Uterus (tissue), 4 donors: ENCODE results near the gene COL24A1. TPM values are rescaled to one million over a fixed set of nuclear protein-coding genes. Genes with fewer than 3 reads are reported as not detected.
"Not testable (repeated sequence)": the region's sequence is repeated elsewhere in the genome, so short reads cannot be mapped to it uniquely, and the experiment has no call there.

Source experiments
- DNase-seq, 2 donors: peaks; one replicate each; pipeline ENCODE4 v3.0.0-alpha.2; 2019 to 2020
- H3K27ac ChIP-seq, 2 donors: fragments of 200-600 bp; sonication (generic); 1 replicate in 1 of 2; 2 replicates in 1 of 2; pipeline ENCODE4 v1.5.1; 2016 to 2018
- H3K27me3 ChIP-seq, 2 donors: fragments of 200-600 bp; sonication (generic); one replicate each; pipeline ENCODE4 v1.5.1; 2018 to 2019; ENCODE audit warnings: control low read depth in 1 of 2
- H3K36me3 ChIP-seq, 2 donors: fragments of 200-600 bp; sonication (generic); one replicate each; pipeline ENCODE4 v1.5.1; 2019; ENCODE audit warnings: control low read depth in 1 of 2
- H3K4me1 ChIP-seq, 2 donors: fragments of 200-600 bp; sonication (generic); one replicate each; pipeline ENCODE4 v1.5.1; 2018 to 2019; ENCODE audit warnings: control low read depth in 1 of 2
- H3K4me3 ChIP-seq, 2 donors: fragments of 200-600 bp; sonication (generic); 1 replicate in 1 of 2; 2 replicates in 1 of 2; pipeline ENCODE4 v1.5.1; 2018 to 2019; ENCODE audit warnings: mild to moderate bottlenecking in 1 of 2
- H3K9me3 ChIP-seq, 2 donors: fragments of 200-600 bp; sonication (generic); one replicate each; pipeline ENCODE4 v1.5.1; 2019; ENCODE audit warnings: control low read depth in 1 of 2
- CTCF ChIP-seq, 4 experiments: fragments of 200-600 bp in 2 of 4; fragments of 450-650 bp in 2 of 4; sonication (generic) in 2 of 4; IDR thresholded peaks; one replicate each; pipeline ENCODE4 v1.5.1; 2016 to 2019; ENCODE audit warnings: antibody characterized with exemption in 4 of 4, mild to moderate bottlenecking in 2 of 4, moderate library complexity in 1 of 4
- POLR2A ChIP-seq, 2 donors: fragments of 450-650 bp; IDR thresholded peaks; one replicate each; pipeline ENCODE4 v1.6.1; 2016; ENCODE audit warnings: antibody characterized with exemption in 2 of 2, mild to moderate bottlenecking in 1 of 2, moderate library complexity in 1 of 2
- intact Hi-C: fragments of 100-400 bp; cut with DNase I; formaldehyde crosslinking; loops from one replicate; pipeline ENCODE4 v1.15.1; 2023; ENCODE audit warnings: low total_unique reads
- total RNA-seq, 4 donors: library from RNA; depleted of rRNA in 3 of 4; stranded (reverse); fragments of >200 nt in 3 of 4; gene quantifications; one replicate each; pipeline versions ENCODE4 v1.1.0 to v1.2.4, GENCODE V29; 2014 to 2023
- donor health status: DM: yes; HTN: yes; CAD: no.

Gene COL24A1
- total RNA-seq, 4 donors from 2014 or later: 0.37 to 9.1 TPM; not detected in 2

- Histone ChIP-seq H3K4me1 (no peaks in the 10 kb centered on the region), H3K9me3 (no peaks in the 10 kb centered on the region), H3K27ac (no peak overlapping the region), H3K27me3 (no peaks in the 10 kb centered on the region), H3K4me3 (no peak overlapping the region), H3K36me3 (no peaks in the 10 kb centered on the region)
- TF ChIP-seq CTCF (IDR thresholded peaks at IDR 0.05) (no peak), POLR2A (IDR thresholded peaks at IDR 0.05) (no peak)
- no peak for DNase-seq
- intact Hi-C loops: no loop called here
Observed at GRCh38 chr1:86089765-86090164, 66.8 kb downstream of the COL24A1 start.

- DNase-seq: no peak
- intact Hi-C loops: no loop called here
- H3K27me3 ChIP-seq: no peaks in the 10 kb centered on the region
- no peak overlapping the region for H3K4me3 ChIP-seq
- no peak for TF ChIP-seq POLR2A (IDR thresholded peaks at IDR 0.05)
- TF ChIP-seq CTCF (IDR thresholded peaks at IDR 0.05): no peak
- H3K27ac ChIP-seq: no peak overlapping the region
- H3K36me3 ChIP-seq: no peaks in the 10 kb centered on the region
- H3K4me1 ChIP-seq: no peaks in the 10 kb centered on the region
- H3K9me3 ChIP-seq: no peaks in the 10 kb centered on the region
Observed at GRCh38 chr1:86085741-86086409, 70.7 kb downstream of the COL24A1 start.

GRCh38 chr1:86084998-86085397 is 71.6 kb downstream of the COL24A1 start:
- H3K27me3 ChIP-seq: no peaks in the 10 kb centered on the region
- DNase-seq: no peak
- TF ChIP-seq CTCF (IDR thresholded peaks at IDR 0.05): no peak
- no peak for TF ChIP-seq POLR2A (IDR thresholded peaks at IDR 0.05)
- no peaks in the 10 kb centered on the region for H3K36me3 ChIP-seq
- intact Hi-C loops: no loop called here
- no peak overlapping the region for H3K4me3 ChIP-seq
- H3K27ac ChIP-seq: no peak overlapping the region
- no peaks in the 10 kb centered on the region for H3K9me3 ChIP-seq
- no peaks in the 10 kb centered on the region for H3K4me1 ChIP-seq

- Histone ChIP-seq H3K27ac (no peak overlapping the region), H3K9me3 (no peaks in the 10 kb centered on the region), H3K36me3 (no peaks in the 10 kb centered on the region), H3K4me1 (no peaks in the 10 kb centered on the region), H3K27me3 (no peaks in the 10 kb centered on the region), H3K4me3 (no peak overlapping the region)
- TF ChIP-seq CTCF (IDR thresholded peaks at IDR 0.05) (no peak), POLR2A (IDR thresholded peaks at IDR 0.05) (no peak)
- DNase-seq: no peak
- intact Hi-C loops: no loop called here
Observed at GRCh38 chr1:86082183-86082582, 74.4 kb downstream of the COL24A1 start.

GRCh38 chr1:86072474-86072873 is 84.1 kb downstream of the COL24A1 start:
- H3K9me3 ChIP-seq, H3K4me1 ChIP-seq, H3K27me3 ChIP-seq, H3K27ac ChIP-seq, DNase-seq, H3K36me3 ChIP-seq, H3K4me3 ChIP-seq, intact Hi-C loops: not testable (repeated sequence)

- H3K4me3 ChIP-seq, intact Hi-C loops, H3K36me3 ChIP-seq, H3K27me3 ChIP-seq, H3K27ac ChIP-seq, DNase-seq, H3K9me3 ChIP-seq, H3K4me1 ChIP-seq: not testable (repeated sequence)
Observed at GRCh38 chr1:86071870-86072269, 84.7 kb downstream of the COL24A1 start.
